Activated CD8-positive, alpha-beta memory T cell treated with anti-CD3 and anti-CD28 coated beads, Interleukin-2, amount 50 U/mL, for 1 hour (primary cell): ENCODE data around the gene TEX47.

Experiments
- DNase-seq: peaks from one replicate; pipeline ENCODE4 v3.0.0-alpha.2; 2020; ENCODE audit errors: extremely low read depth

TEX47 gene

GRCh38 chr7:88795553-88795952, at the start of gene TEX47:
Gene TEX47 (minus strand): TSS chr7:88795737. CDS start chr7:88794942, 795 bp downstream.
- no peak for DNase-seq

GRCh38 chr7:88845091-88845490, 49.6 kb upstream of the TEX47 start:
- no peak for DNase-seq

DNA sequence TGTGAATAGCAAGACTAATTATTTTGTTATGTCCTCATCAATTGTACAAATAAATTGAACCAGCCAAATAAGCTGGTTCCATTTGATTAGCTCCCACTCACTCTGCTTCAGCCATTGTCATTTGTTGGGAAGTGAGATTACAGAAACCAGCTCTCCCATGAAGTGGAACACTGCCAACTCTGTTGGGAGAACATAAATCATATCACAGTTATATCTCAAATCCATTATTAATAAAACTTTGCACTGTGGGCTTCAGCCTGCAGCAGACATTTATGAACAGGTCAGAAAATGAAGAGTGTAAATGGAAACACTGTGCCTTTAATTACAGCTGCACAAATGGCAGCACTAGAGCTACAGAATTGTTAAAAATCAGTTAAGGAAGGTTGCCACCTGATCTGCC, 46.7 kb upstream of the TEX47 start:
- DNase-seq: no peak

GRCh38 chr7:88835147-88835728, 39.7 kb upstream of the TEX47 start:
- no peak for DNase-seq

- DNase-seq: no peak
Measured at GRCh38 chr7:88826222-88826621, 30.7 kb upstream of the TEX47 start.

DNA sequence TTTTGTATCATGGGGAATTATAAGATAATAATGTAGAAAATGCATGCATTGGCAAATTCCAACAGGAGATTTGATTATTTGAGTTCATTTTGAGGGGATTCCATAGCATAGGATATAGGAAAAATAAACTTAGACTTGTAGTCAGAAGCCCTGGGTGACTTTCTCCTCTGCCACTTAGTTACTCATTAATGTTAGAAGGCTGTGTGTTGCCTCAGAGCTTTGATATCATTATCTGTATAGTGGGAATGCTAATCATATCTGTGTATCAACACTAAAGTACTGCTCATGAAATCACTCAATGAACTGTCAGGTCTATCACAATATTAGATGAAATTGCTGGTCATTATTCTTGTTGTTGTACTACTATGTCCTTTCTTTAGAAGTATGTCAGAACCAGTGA, 23.0 kb upstream of the TEX47 start:
- DNase-seq: no peak

DNA sequence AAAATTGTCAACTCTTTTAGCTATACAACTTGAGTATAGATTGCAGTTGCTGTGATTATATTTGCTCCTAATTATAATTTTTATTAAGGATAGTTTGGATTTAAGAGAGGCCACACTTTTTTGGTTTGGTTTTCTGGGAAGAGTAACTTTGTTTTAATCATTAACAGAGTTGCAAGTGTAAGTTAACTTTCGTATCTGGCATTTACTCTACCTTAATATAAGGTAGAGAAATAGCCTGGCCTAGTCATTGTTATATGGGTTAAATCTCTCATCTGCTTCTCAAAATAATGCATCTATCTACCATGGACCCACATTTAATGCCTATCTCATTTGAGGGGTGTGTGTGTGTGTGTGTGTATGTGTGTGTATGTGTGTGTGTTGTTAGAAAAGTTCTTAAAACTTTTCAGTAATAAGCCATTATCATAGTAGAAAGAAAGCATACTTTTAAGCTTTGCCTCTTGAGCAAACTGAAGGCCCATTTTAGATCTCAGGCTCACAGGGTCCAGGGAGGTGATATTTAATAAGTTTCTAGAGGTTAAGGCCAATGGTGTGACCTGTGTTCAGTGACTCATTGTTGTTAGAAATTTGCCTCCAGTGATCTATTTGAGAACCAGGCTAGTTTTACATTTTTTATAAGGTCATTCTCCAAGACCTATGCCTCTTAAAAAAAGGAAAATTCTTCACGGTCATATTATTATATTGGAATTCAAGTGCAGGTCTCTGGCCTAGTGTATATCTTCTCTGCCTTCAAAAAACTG, 10.9 kb upstream of the TEX47 start:
- no peak for DNase-seq

GRCh38 chr7:88801046-88801445, 5.5 kb upstream of the TEX47 start:
- no peak for DNase-seq

GRCh38 chr7:88792361-88792760, 3.2 kb downstream of the TEX47 start:
- no peak for DNase-seq

- no peak for DNase-seq
Measured at GRCh38 chr7:88791891-88792290, 3.6 kb downstream of the TEX47 start.

- DNase-seq: no peak
Measured at GRCh38 chr7:88789480-88790064, 6.0 kb downstream of the TEX47 start.

DNA sequence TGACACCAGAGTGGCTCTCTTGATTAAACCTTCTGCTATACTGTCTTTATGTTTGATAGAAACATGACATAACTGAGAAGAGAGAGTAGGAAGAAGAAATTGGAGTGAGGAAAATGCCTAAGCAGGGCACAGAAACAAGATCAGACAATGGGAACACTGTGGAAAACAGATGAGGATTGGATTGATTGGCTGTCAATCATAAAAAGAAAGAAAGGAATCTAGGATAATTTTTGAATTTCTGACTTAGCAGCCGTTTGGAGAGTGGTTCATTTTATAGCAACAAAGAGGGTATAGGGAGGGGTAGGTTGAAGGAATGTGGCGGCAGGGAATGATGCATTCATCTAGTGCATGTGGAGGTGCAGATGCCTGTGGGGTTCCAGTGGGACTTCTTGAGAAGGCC, 7.8 kb downstream of the TEX47 start:
- no peak for DNase-seq

- DNase-seq: no peak
Measured at GRCh38 chr7:88775838-88776237, 19.7 kb downstream of the TEX47 start.

DNA sequence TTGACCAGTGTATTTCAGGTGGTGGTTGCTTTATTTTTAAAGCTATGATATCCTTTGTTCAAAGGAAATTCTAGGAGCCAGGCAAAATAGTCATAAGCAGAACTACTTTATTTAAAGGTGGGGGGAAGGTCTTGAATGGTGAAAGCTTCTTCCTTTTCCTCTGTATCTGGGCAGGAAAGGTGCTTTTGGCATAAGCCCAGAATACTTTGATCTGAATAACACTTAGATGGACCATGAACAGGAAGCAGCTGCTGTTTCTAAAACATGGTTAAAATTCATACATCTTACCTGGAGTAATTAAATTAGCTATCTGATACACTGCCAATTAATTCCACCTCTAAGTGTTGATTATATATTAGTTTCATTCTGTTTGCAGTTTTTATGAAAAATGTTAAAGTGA, 22.8 kb downstream of the TEX47 start:
- no peak for DNase-seq

DNA sequence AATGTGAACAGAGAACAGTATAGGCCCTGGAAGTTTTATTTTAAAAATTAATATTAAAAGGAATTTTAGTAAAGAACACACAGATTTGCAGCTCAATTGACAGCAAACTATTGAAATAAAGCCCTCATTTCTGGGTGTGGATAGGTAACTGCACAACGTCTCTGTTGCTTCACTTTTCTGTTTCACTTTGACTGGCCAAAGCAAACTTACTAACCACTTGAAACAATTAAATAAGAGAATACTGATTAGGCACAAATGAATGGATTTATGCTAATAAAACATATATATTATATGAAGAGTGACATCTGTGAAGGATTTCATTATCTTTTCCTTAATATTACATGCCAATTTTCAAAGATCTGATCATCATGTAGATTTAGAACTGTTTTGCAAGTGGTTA, 24.1 kb downstream of the TEX47 start:
- no peak for DNase-seq

DNA sequence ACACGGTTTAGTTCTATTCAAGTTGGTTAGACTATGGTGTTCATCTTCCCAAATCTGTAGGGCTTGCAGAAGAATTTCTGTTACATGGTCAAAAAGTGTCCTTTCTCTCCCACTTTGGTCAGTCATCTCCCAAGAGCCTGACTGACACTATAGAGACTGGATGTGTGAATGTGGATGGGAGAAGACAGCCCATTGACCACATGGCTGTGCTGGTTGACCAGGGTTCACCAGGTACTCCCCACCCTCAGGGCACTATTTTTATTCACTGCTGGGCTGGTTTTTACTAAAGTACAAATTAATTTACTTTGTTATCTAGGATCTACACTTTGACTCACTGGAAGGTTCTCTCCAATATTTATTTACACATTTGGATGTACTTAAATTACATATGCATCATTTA, 33.8 kb downstream of the TEX47 start:
- no peak for DNase-seq

DNA sequence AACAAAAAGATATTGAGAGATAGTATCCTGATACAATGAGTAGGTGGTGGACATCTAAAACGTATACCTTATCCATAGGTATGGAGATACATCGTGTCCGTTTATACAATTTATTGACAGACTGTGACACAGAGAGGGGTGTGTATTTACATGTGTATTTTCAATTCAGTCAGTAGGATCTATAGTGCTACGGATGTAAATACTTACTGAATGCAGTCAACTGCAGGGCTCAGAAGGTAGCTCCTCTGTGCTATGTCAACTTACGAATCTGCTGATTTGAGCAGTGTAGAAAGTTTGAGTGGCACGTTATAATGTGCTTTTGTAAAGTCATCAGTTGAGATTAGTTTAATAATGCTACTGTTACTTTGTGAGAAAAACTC, 35.4 kb downstream of the TEX47 start:
- no peak for DNase-seq

- no peak for DNase-seq
Measured at GRCh38 chr7:88759230-88760135, 36.1 kb downstream of the TEX47 start, which contains the start of gene ZNF804B. Gene ZNF804B (plus strand): TSS chr7:88759700. CDS start chr7:88759977, 277 bp downstream.

- DNase-seq: no peak
Measured at GRCh38 chr7:88758381-88759229, 36.9 kb downstream of the TEX47 start.

DNA sequence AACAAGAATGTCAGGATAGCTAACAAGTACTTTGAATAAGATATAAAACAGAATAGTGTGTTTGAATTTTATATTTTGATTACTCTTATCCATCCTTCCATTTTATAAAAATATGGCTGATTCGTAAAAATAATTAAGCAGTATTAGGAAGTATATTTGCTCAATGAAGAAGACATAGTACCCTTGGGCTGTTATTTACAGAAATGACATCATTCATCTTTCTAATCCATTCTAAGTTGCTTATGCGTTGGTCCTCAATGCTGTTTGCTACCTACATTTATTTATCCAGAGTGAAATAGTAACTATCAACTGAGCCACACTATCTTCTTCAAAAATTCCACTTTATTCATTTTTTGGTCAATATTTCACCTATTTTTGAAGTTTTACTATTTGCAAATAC, 38.2 kb downstream of the TEX47 start:
- no peak for DNase-seq

GRCh38 chr7:88756802-88757201, 38.7 kb downstream of the TEX47 start:
- DNase-seq: no peak
